IMR-90 (cell line): ENCODE measurements around the gene PEX14. TPM values are rescaled to one million over a fixed set of nuclear protein-coding genes. Genes with fewer than 3 reads are reported as not detected.

ENCODE experiments used
- ATAC-seq: fragments of 200-7000 bp; cut with Tn5 transposase; 2 replicates; pipeline ENCODE4 v1.9.1; 2020; ENCODE audit warnings: low read depth, mild to moderate bottlenecking, moderate library complexity
- BruUV-seq: library from RNA; stranded (reverse); fragments of 400-500 nt; replicated peaks from 2 replicates; lab custom pipeline; 2021; lab: Mats Ljungman, UMichigan
- CTCF ChIA-PET: fragments of 300-600 bp; formaldehyde crosslinking; extraction: SDS; loops from one replicate; lab custom pipeline; 2021; ENCODE audit warnings: antibody characterized with exemption; lab: Yijun Ruan, JAX
- POLR2A ChIA-PET: fragments of 300-600 bp; sonication (Branson Sonifier 250); formaldehyde crosslinking; loops from one replicate; lab custom pipeline; 2022; ENCODE audit warnings: antibody characterized with exemption; ENCODE audit not compliant: unreplicated experiment; lab: Charles Lee
- DNase-seq: peaks from one replicate; pipeline ENCODE4 v3.0.0; 2013
- H2AFZ ChIP-seq: replicated peaks from 2 replicates; pipeline ENCODE3; 2013; ENCODE audit warnings: low read length, mild to moderate bottlenecking; ENCODE audit not compliant: poor library complexity
- H2AK5ac ChIP-seq: 2 replicates; pipeline ENCODE4 v1.6.1; 2013; ENCODE audit warnings: low read depth, low read length, inconsistent platforms
- H2AK9ac ChIP-seq: replicated peaks from 2 replicates; pipeline ENCODE3; 2013; ENCODE audit warnings: mild to moderate bottlenecking, low read depth, low read length, moderate library complexity; ENCODE audit not compliant: poor library complexity
- H2BK120ac ChIP-seq: 2 replicates; pipeline ENCODE4 v1.6.1; 2013; ENCODE audit warnings: low read depth, low read length, inconsistent platforms
- H2BK15ac ChIP-seq: 3 replicates; pipeline ENCODE4 v1.6.1; 2013; ENCODE audit warnings: low read depth, low read length, inconsistent platforms
- H2BK20ac ChIP-seq: 2 replicates; pipeline ENCODE4 v1.6.1; 2013; ENCODE audit warnings: low read depth, mild to moderate bottlenecking, inconsistent platforms, low read length, moderate library complexity
- H2BK5ac ChIP-seq: 2 replicates; pipeline ENCODE4 v1.6.1; 2013; ENCODE audit warnings: mild to moderate bottlenecking, low read depth, low read length, inconsistent platforms; ENCODE audit not compliant: poor library complexity, severe bottlenecking
- H3K14ac ChIP-seq: replicated peaks from 2 replicates; pipeline ENCODE4 v1.6.1; 2013; ENCODE audit warnings: low read depth, low read length, inconsistent platforms
- H3K18ac ChIP-seq: 2 replicates; pipeline ENCODE4 v1.6.1; 2013; ENCODE audit warnings: low read depth, low read length, control low read depth
- H3K23ac ChIP-seq: 2 replicates; pipeline ENCODE4 v1.6.1; 2013; ENCODE audit warnings: low read depth, low read length, inconsistent platforms
- H3K27ac ChIP-seq: 2 replicates; pipeline ENCODE4 v1.5.1; 2013; ENCODE audit warnings: mild to moderate bottlenecking, control low read depth, low read length; ENCODE audit not compliant: insufficient read depth
- H3K27me3 ChIP-seq: 2 replicates; pipeline ENCODE4 v1.6.1; 2013; ENCODE audit warnings: low read length; ENCODE audit not compliant: control insufficient read depth, insufficient read depth
- H3K36me3 ChIP-seq: 2 replicates; pipeline ENCODE4 v1.6.1; 2013; ENCODE audit warnings: low read length, mixed read lengths; ENCODE audit not compliant: control insufficient read depth, insufficient read depth
- H3K4ac ChIP-seq: 2 replicates; pipeline ENCODE4 v1.6.1; 2013; ENCODE audit warnings: low read depth, low read length, inconsistent platforms
- H3K4me1 ChIP-seq: 2 replicates; pipeline ENCODE4 v1.6.1; 2013; ENCODE audit warnings: low read length, mixed read lengths; ENCODE audit not compliant: control insufficient read depth, insufficient read depth
- H3K4me2 ChIP-seq: 2 replicates; pipeline ENCODE4 v1.6.1; 2013; ENCODE audit warnings: low read depth, mild to moderate bottlenecking, control low read depth, low read length, moderate library complexity
- H3K4me3 ChIP-seq: 2 replicates; pipeline ENCODE4 v1.5.1; 2013; ENCODE audit warnings: low read depth, mild to moderate bottlenecking, control low read depth, low read length, moderate library complexity; ENCODE audit not compliant: insufficient read depth
- H3K56ac ChIP-seq: 2 replicates; pipeline ENCODE4 v1.6.1; 2013; ENCODE audit warnings: low read length, inconsistent platforms; ENCODE audit not compliant: insufficient read depth; ENCODE audit errors: extremely low read depth
- H3K79me1 ChIP-seq, 2 experiments: 2 replicates each; pipeline ENCODE4 v1.6.1; 2013; ENCODE audit warnings: low read length in 2 of 2, inconsistent platforms in 1 of 2, low read depth in 1 of 2
- H3K9ac ChIP-seq: 2 replicates; pipeline ENCODE4 v1.6.1; 2013; ENCODE audit warnings: low read depth, low read length, control low read depth
- H3K9me1 ChIP-seq: 2 replicates; pipeline ENCODE4 v1.6.1; 2013; ENCODE audit warnings: low read length, inconsistent platforms; ENCODE audit not compliant: insufficient read depth
- H3K9me3 ChIP-seq: 2 replicates; pipeline ENCODE4 v1.6.1; 2013; ENCODE audit warnings: low read length; ENCODE audit not compliant: control insufficient read depth, insufficient read depth
- H4K20me1 ChIP-seq: 2 replicates; pipeline ENCODE4 v1.6.1; 2013; ENCODE audit warnings: low read length, inconsistent platforms; ENCODE audit not compliant: insufficient read depth
- H4K5ac ChIP-seq: 2 replicates; pipeline ENCODE4 v1.6.1; 2013; ENCODE audit warnings: mild to moderate bottlenecking, low read depth, low read length, control low read depth
- H4K8ac ChIP-seq, 2 experiments: 2 replicates each; pipeline ENCODE4 v1.6.1; 2013; ENCODE audit warnings: low read depth in 2 of 2, low read length in 2 of 2, control low read depth in 1 of 2, inconsistent platforms in 1 of 2
- H4K91ac ChIP-seq: 2 replicates; pipeline ENCODE4 v1.6.1; 2013; ENCODE audit warnings: low read depth, low read length, inconsistent platforms; ENCODE audit not compliant: insufficient read depth
- CEBPB ChIP-seq: IDR thresholded peaks from 2 replicates; pipeline ENCODE4 v1.6.1; 2012; ENCODE audit warnings: low read depth, low read length, improper control_type of control experiment
- WGBS, 2 experiments: methylation state at CpG; one replicate each; pipeline versions ENCODE4 v1.1.5 to v1.1.7; 2013; ENCODE audit warnings: missing lambda C conversion rate in 2 of 2; ENCODE audit not compliant: insufficient read length in 1 of 2; ENCODE audit errors: extremely low coverage in 2 of 2; 5-methylcytosine and 5-hydroxymethylcytosine counted together
- dilution Hi-C: fragments of 300-500 bp; cut with HindIII; formaldehyde crosslinking; loops from one replicate; pipeline ENCODE4 v1.14.3; 2018; ENCODE audit warnings: low sequenced_read_pairs; ENCODE audit not compliant: unreplicated experiment
- in situ Hi-C: fragments of 300-500 bp; cut with MboI; formaldehyde crosslinking; loops from 3 replicates; pipeline ENCODE4 v1.14.3; 2019; ENCODE audit warnings: low sequenced_read_pairs, inconsistent platforms, mixed read lengths
- intact Hi-C: fragments of 100-400 bp; cut with micrococcal nuclease; formaldehyde crosslinking; loops from 2 replicates; pipeline ENCODE4 v1.10.0; 2022
- polyA plus RNA-seq, 3 experiments: library from polyadenylated mRNA; depleted of rRNA; stranded (reverse); fragments of >200 nt; gene quantifications; 2 replicates each; pipeline ENCODE4 v1.2.3, GENCODE V29; 2012; ENCODE audit warnings: low replicate concordance in 1 of 3
- total RNA-seq: library from RNA; depleted of rRNA; stranded (reverse); fragments of >200 nt; gene quantifications from 2 replicates; pipeline ENCODE4 v1.2.3, GENCODE V29; 2012
- TF ChIP-seq, protein P1 (sequence below): fragments of 150-350 bp; IDR thresholded peaks from 2 replicates; pipeline ENCODE4 v1.6.1; 2017; ENCODE audit warnings: mild to moderate bottlenecking, antibody characterized with exemption, low read length, low read depth

PEX14 gene
- total and polyA plus RNA-seq, 2 of the 4 experiments (the other 2 are of a cell fraction): 9.5 to 22.5 TPM

DNA sequence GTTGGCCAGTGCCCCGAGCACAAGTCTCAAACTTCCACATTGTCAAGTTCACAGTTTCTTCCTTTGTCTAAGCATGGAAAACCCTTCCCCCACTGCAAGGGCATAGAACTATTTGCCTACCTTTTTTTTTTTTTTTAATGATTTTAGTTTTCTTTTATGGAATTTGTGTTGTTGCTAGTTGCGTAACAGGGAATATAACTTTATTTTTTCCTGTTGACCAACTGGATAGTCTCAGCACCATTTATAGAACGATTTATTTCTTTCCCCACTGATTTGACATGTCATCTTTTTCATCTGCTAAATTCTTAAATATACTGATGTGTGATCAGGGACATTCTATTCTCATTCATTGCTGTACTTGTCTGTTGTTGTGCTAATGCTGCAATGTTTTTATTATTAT, 83.0 kb downstream of the PEX14 start:
- no TSS peak for BruUV-seq
- no peak overlapping the region for H2BK120ac ChIP-seq
- POLR2A ChIA-PET: no interaction called here
- no peak overlapping the region for H2AK5ac ChIP-seq
- peaks cover 18% of the 10 kb centered on the region for H4K20me1 ChIP-seq
- no peak overlapping the region for H2AFZ ChIP-seq
- H3K9ac ChIP-seq: no peak overlapping the region
- no CpG with 5 or more reads among the region's 3 CpGs for WGBS, 2 experiments
- no peak for ATAC-seq
- no peak overlapping the region for H3K14ac ChIP-seq
- intact Hi-C loops: no loop called here
- peaks cover 7% of the 10 kb centered on the region; the same call in 1 of the 2 replicates for H3K9me1 ChIP-seq
- no peaks in the 10 kb centered on the region for H3K27me3 ChIP-seq
- no peak overlapping the region for H2BK5ac ChIP-seq
- H4K5ac ChIP-seq: no peak overlapping the region
- H3K4me1 ChIP-seq: peaks cover 2% of the 10 kb centered on the region; the same call in 1 of the 2 replicates
- H3K56ac ChIP-seq: no peak overlapping the region
- no peak for DNase-seq
- no peak overlapping the region for H3K4ac ChIP-seq
- no peak overlapping the region for H2BK15ac ChIP-seq
- CTCF ChIA-PET: no interaction called here
- no peak overlapping the region for H4K8ac ChIP-seq
- H2AK9ac ChIP-seq: no peak overlapping the region
- H3K18ac ChIP-seq: no peak overlapping the region
- no peaks in the 10 kb centered on the region for H3K36me3 ChIP-seq
- no peak overlapping the region for H3K4me3 ChIP-seq
- dilution Hi-C loops: no loop called here
- no peak overlapping the region for H2BK20ac ChIP-seq
- no peak overlapping the region for H3K4me2 ChIP-seq
- H3K79me1 ChIP-seq: peaks cover 15 to 30% of the 10 kb centered on the region in 2 experiments; a peak in 3 of 4 replicates
- no peak overlapping the region for H3K27ac ChIP-seq
- no peak overlapping the region for H4K91ac ChIP-seq
- TF ChIP-seq, protein P1, sequence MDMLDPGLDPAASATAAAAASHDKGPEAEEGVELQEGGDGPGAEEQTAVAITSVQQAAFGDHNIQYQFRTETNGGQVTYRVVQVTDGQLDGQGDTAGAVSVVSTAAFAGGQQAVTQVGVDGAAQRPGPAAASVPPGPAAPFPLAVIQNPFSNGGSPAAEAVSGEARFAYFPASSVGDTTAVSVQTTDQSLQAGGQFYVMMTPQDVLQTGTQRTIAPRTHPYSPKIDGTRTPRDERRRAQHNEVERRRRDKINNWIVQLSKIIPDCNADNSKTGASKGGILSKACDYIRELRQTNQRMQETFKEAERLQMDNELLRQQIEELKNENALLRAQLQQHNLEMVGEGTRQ: no peak
- TF ChIP-seq CEBPB: peak; percentile 65
- H3K9me3 ChIP-seq: no peaks in the 10 kb centered on the region
- no peak overlapping the region for H3K23ac ChIP-seq
- in situ Hi-C loops: no loop called here
